OCI-LY1 (cell line): ENCODE results near the gene CAMTA1.

Source experiments
- H2AFZ ChIP-seq: fragments of 200-600 bp; sonication (generic), shearing (Covaris generic); 2 replicates; pipeline ENCODE4 v1.6.0; 2014; ENCODE audit warnings: antibody characterized with exemption, mild to moderate bottlenecking, low read length
- H3F3A ChIP-seq: fragments of 200-600 bp; sonication (generic), shearing (Covaris generic); 2 replicates; pipeline ENCODE4 v1.6.0; 2014; ENCODE audit warnings: mild to moderate bottlenecking, antibody characterized with exemption, low read length, moderate library complexity; ENCODE audit not compliant: insufficient read depth
- H3K27ac ChIP-seq: fragments of 200-600 bp; sonication (generic); 2 replicates; pipeline ENCODE4 v1.5.1; 2014; ENCODE audit warnings: low read length, mixed run types, mild to moderate bottlenecking, low read depth; ENCODE audit not compliant: poor library complexity, severe bottlenecking
- H3K27me3 ChIP-seq: fragments of 200-600 bp; sonication (generic); 2 replicates; pipeline ENCODE4 v1.6.0; 2014; ENCODE audit warnings: antibody characterized with exemption, mild to moderate bottlenecking, low read length, moderate library complexity; ENCODE audit not compliant: insufficient read depth
- H3K36me3 ChIP-seq: fragments of 200-600 bp; sonication (generic); 2 replicates; pipeline ENCODE4 v1.6.1; 2014; ENCODE audit warnings: mild to moderate bottlenecking, antibody characterized with exemption, low read length, moderate library complexity, mixed read lengths; ENCODE audit not compliant: insufficient read depth
- H3K4me1 ChIP-seq: fragments of 200-600 bp; sonication (generic); 2 replicates; pipeline ENCODE4 v1.5.1; 2014; ENCODE audit warnings: mild to moderate bottlenecking, low read length, moderate library complexity; ENCODE audit not compliant: insufficient read depth, severe bottlenecking
- H3K4me2 ChIP-seq: fragments of 200-600 bp; sonication (generic), shearing (Covaris generic); 2 replicates; pipeline ENCODE4 v1.6.1; 2014; ENCODE audit warnings: low read length
- H3K4me3 ChIP-seq: fragments of 200-600 bp; sonication (generic); 2 replicates; pipeline ENCODE4 v1.5.1; 2014; ENCODE audit warnings: low read length, low read depth, mild to moderate bottlenecking, mixed read lengths; ENCODE audit not compliant: poor library complexity, severe bottlenecking
- H3K79me2 ChIP-seq: fragments of 200-600 bp; shearing (Covaris generic); 2 replicates; pipeline ENCODE4 v1.6.1; 2016; ENCODE audit warnings: mixed run types, low read length, mixed read lengths; ENCODE audit not compliant: insufficient read depth
- H3K9ac ChIP-seq: fragments of 200-600 bp; sonication (generic), shearing (Covaris generic); 2 replicates; pipeline ENCODE4 v1.6.1; 2014; ENCODE audit warnings: mild to moderate bottlenecking, low read length, mixed read lengths
- H3K9me2 ChIP-seq: fragments of 200-600 bp; sonication (generic), shearing (Covaris generic); 2 replicates; pipeline ENCODE4 v1.6.1; 2014; ENCODE audit warnings: low read depth, mild to moderate bottlenecking, low read length, mixed read lengths
- H3K9me3 ChIP-seq: fragments of 200-600 bp; shearing (Covaris generic); 2 replicates; pipeline ENCODE4 v1.6.1; 2014; ENCODE audit warnings: low read length, mixed read lengths
- H4K20me1 ChIP-seq: fragments of 200-600 bp; sonication (generic), shearing (Covaris generic); 2 replicates; pipeline ENCODE4 v1.6.0; 2016; ENCODE audit warnings: mild to moderate bottlenecking, low read length; ENCODE audit not compliant: insufficient read depth
- EZH2 ChIP-seq: fragments of 200-600 bp; sonication (generic), shearing (Covaris generic); IDR thresholded peaks from 2 replicates; pipeline ENCODE4 v1.8.0; 2017; ENCODE audit warnings: borderline replicate concordance, mixed run types, mild to moderate bottlenecking, antibody characterized with exemption, low read length, moderate library complexity, mixed read lengths
- TF ChIP-seq, protein P1 (sequence below): fragments of 200-600 bp; sonication (generic), shearing (Covaris generic); IDR thresholded peaks from 2 replicates; pipeline ENCODE4 v1.5.1; 2017; ENCODE audit warnings: mild to moderate bottlenecking, antibody characterized with exemption, low read length, moderate library complexity, mixed read lengths

Gene CAMTA1

DNA sequence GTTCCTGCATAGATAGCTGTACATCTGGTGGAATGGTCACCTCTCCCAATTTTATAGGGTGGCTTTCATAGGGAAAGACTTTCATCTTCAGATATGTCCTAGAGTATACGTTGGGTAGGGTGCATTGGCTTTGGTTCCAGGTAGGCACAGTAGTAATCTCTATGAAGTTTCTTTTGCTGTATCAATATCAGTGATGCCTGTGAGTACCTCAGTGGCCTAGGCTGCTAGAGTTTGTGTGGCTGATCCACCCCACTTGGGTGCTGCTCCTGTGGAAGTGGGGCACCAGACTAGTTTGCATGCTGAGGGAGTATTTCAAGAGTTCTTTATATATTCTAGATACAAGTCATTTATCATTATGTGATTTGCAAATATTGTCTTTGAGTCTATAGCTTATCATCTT is 615.3 kb downstream of the CAMTA1 start:
- H3K79me2 ChIP-seq: no peaks in the 10 kb centered on the region
- no peak overlapping the region for H3K9ac ChIP-seq
- H2AFZ ChIP-seq: no peak overlapping the region
- H3K9me2 ChIP-seq: no peaks in the 10 kb centered on the region
- no peaks in the 10 kb centered on the region for H3K4me1 ChIP-seq
- H3K9me3 ChIP-seq: no peaks in the 10 kb centered on the region
- no peak overlapping the region for H3K4me3 ChIP-seq
- TF ChIP-seq, protein P1, sequence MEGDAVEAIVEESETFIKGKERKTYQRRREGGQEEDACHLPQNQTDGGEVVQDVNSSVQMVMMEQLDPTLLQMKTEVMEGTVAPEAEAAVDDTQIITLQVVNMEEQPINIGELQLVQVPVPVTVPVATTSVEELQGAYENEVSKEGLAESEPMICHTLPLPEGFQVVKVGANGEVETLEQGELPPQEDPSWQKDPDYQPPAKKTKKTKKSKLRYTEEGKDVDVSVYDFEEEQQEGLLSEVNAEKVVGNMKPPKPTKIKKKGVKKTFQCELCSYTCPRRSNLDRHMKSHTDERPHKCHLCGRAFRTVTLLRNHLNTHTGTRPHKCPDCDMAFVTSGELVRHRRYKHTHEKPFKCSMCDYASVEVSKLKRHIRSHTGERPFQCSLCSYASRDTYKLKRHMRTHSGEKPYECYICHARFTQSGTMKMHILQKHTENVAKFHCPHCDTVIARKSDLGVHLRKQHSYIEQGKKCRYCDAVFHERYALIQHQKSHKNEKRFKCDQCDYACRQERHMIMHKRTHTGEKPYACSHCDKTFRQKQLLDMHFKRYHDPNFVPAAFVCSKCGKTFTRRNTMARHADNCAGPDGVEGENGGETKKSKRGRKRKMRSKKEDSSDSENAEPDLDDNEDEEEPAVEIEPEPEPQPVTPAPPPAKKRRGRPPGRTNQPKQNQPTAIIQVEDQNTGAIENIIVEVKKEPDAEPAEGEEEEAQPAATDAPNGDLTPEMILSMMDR: no peak
- TF ChIP-seq EZH2: no peak
- H3K27me3 ChIP-seq: no peaks in the 10 kb centered on the region
- H3F3A ChIP-seq: no peaks in the 10 kb centered on the region
- H3K36me3 ChIP-seq: no peaks in the 10 kb centered on the region
- no peak overlapping the region for H3K4me2 ChIP-seq
- no peak overlapping the region for H3K27ac ChIP-seq
- no peaks in the 10 kb centered on the region for H4K20me1 ChIP-seq

DNA sequence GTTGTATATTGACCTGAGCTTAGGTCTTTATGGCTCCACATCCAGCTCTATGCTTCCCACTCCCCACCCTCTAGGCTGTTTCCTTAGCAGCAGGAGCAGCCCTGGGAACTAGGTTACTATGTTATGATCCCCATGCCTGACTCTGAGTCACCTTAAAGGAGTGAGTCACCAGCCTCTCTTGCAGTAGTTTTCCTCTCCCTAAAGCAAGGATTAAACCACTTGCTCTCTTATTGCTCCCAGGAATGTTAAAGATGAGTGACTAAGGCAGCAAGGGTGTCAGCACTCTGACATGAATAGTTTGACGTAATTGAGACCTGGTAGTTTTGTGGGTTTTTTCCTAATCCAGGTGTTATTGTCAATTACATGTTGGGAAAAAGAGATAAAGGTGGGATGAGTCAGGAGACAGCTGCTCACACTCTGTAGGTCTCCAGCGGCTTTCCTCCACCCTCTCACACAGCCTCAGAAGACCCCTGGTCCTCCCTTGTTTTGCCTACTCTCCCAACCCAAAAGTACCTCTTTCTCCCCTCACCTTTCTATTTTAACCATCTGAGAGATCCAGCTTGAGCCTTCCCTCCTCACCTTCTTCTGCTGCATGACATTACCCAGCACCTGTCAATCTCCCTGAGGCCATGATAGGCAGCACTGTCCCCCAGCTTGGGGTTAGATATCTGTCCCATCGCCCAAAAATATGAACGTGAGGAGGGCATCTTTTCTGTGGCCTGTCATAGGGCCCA is 616.7 kb downstream of the CAMTA1 start:
- Histone ChIP-seq H3K4me3 (no peak overlapping the region), H3K27me3 (no peaks in the 10 kb centered on the region), H3K4me2 (no peak overlapping the region), H3K9me3 (no peaks in the 10 kb centered on the region), H3K79me2 (no peaks in the 10 kb centered on the region), H4K20me1 (no peaks in the 10 kb centered on the region), H2AFZ (no peak overlapping the region), H3K4me1 (peaks cover 7% of the 10 kb centered on the region), H3K36me3 (no peaks in the 10 kb centered on the region), H3K9ac (no peak overlapping the region), H3F3A (no peaks in the 10 kb centered on the region), H3K9me2 (no peaks in the 10 kb centered on the region), H3K27ac (no peak overlapping the region)
- TF ChIP-seq EZH2: no peak
- TF ChIP-seq, protein P1: no peak

DNA sequence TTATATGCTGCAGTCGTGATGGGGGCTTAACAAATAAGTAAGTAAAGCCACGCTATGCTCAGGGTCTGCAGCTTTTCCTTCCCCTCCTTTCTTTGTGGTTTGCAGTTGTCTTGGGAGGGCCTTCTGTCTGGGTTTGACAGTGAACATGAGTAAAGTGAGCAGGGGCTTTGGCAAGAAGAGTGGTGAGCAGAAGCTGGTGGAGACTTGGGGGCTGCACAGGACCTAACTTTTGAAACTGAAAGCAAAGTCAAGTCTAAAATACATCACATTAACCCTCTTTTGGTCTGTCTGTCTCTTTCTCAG is 617.2 kb downstream of the CAMTA1 start:
- H3K36me3 ChIP-seq: no peaks in the 10 kb centered on the region
- H3K4me2 ChIP-seq: no peak overlapping the region
- H4K20me1 ChIP-seq: no peaks in the 10 kb centered on the region
- no peak overlapping the region for H3K27ac ChIP-seq
- no peaks in the 10 kb centered on the region for H3F3A ChIP-seq
- peaks cover 12% of the 10 kb centered on the region for H3K4me1 ChIP-seq
- no peak overlapping the region for H2AFZ ChIP-seq
- H3K9ac ChIP-seq: no peak overlapping the region
- H3K27me3 ChIP-seq: no peaks in the 10 kb centered on the region
- no peaks in the 10 kb centered on the region for H3K79me2 ChIP-seq
- no peaks in the 10 kb centered on the region for H3K9me3 ChIP-seq
- no peak overlapping the region for H3K4me3 ChIP-seq
- TF ChIP-seq, protein P1: no peak
- H3K9me2 ChIP-seq: no peaks in the 10 kb centered on the region
